ENCODE measurements around the gene C16orf78.

Gene C16orf78

DNA sequence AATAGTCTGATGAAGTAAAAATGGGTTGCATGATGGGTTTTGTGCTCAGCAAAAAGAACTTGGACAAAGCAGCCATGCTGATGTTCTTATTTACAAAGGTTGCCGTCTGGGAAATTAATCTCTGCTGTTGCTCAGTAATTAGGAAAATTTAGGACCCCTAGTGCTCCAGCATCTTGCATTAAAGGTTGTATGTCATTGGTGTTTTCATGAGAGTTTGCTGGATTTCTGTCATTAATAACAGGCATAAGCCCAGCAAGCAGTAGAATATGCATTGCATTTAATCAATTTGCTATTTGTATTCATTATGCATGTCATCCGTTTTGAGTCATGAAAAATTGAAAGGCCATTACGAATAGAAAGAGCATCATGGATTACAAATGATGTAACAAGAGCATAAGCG lies 45.3 kb upstream of the C16orf78 start:
- H3K27me3 ChIP-seq (ENCODE audit: insufficient read depth, poor library complexity, severe bottlenecking) = peaks cover 1% of the 10 kb centered on the region
- no peak for DNase-seq (ENCODE audit: low read depth in 1 of 2, low spot score in 1 of 2)
- H3K4me3 ChIP-seq (replicated peaks; ENCODE audit: insufficient read depth, low read length) = no peak overlapping the region
- no peak for TF ChIP-seq POLR2AphosphoS5 (IDR thresholded peaks at IDR 0.05; ENCODE audit: low read depth)
- TF ChIP-seq, protein P1, sequence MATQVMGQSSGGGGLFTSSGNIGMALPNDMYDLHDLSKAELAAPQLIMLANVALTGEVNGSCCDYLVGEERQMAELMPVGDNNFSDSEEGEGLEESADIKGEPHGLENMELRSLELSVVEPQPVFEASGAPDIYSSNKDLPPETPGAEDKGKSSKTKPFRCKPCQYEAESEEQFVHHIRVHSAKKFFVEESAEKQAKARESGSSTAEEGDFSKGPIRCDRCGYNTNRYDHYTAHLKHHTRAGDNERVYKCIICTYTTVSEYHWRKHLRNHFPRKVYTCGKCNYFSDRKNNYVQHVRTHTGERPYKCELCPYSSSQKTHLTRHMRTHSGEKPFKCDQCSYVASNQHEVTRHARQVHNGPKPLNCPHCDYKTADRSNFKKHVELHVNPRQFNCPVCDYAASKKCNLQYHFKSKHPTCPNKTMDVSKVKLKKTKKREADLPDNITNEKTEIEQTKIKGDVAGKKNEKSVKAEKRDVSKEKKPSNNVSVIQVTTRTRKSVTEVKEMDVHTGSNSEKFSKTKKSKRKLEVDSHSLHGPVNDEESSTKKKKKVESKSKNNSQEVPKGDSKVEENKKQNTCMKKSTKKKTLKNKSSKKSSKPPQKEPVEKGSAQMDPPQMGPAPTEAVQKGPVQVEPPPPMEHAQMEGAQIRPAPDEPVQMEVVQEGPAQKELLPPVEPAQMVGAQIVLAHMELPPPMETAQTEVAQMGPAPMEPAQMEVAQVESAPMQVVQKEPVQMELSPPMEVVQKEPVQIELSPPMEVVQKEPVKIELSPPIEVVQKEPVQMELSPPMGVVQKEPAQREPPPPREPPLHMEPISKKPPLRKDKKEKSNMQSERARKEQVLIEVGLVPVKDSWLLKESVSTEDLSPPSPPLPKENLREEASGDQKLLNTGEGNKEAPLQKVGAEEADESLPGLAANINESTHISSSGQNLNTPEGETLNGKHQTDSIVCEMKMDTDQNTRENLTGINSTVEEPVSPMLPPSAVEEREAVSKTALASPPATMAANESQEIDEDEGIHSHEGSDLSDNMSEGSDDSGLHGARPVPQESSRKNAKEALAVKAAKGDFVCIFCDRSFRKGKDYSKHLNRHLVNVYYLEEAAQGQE (IDR thresholded peaks at IDR 0.05; ENCODE audit: insufficient replicate concordance, low read depth) = no peak
- TF ChIP-seq GABPA (IDR thresholded peaks at IDR 0.05; ENCODE audit: low read depth) = no peak
- TF ChIP-seq, protein P2, sequence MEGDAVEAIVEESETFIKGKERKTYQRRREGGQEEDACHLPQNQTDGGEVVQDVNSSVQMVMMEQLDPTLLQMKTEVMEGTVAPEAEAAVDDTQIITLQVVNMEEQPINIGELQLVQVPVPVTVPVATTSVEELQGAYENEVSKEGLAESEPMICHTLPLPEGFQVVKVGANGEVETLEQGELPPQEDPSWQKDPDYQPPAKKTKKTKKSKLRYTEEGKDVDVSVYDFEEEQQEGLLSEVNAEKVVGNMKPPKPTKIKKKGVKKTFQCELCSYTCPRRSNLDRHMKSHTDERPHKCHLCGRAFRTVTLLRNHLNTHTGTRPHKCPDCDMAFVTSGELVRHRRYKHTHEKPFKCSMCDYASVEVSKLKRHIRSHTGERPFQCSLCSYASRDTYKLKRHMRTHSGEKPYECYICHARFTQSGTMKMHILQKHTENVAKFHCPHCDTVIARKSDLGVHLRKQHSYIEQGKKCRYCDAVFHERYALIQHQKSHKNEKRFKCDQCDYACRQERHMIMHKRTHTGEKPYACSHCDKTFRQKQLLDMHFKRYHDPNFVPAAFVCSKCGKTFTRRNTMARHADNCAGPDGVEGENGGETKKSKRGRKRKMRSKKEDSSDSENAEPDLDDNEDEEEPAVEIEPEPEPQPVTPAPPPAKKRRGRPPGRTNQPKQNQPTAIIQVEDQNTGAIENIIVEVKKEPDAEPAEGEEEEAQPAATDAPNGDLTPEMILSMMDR (IDR thresholded peaks at IDR 0.05; ENCODE audit: insufficient read depth, low read length) = no peak
- no peak for TF ChIP-seq SPI1 (IDR thresholded peaks at IDR 0.05; ENCODE audit: borderline replicate concordance, low read depth)
- H3K27ac ChIP-seq (replicated peaks) = no peak overlapping the region

DNA sequence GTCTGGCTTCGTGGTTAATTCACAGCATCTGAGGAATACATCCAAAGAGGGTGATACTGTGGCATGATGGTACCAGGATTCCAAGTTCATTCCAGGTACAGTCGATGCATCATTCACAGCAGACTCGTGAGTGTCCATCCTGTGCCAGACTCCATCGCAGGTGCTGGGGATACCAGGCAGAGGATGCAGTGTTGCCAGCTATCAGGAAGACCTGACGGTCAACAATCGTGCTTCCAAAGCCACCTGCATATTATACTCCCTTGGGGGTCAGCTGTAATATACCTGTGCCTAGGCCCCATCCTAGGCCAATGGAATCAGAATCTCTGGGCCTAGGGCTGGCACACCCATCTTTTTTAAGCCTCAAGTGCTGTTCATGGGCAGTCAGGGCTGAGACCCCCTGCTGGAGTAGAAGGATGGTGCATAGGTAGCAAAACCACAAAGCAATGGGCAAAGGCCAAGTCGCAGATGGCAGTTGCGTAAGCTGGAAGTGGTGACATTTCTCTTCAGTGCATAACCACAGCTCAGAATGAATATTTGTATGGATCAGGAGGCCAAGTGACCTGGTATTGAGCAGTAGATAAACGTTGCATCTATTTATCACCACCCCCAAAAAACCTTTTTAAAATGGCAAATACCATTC lies 42.9 kb upstream of the C16orf78 start:
- TF ChIP-seq, protein P1 (IDR thresholded peaks at IDR 0.05; ENCODE audit: insufficient replicate concordance, low read depth) = no peak
- TF ChIP-seq POLR2AphosphoS5 (IDR thresholded peaks at IDR 0.05; ENCODE audit: low read depth) (no peak), SPI1 (IDR thresholded peaks at IDR 0.05; ENCODE audit: borderline replicate concordance, low read depth) (no peak), GABPA (IDR thresholded peaks at IDR 0.05; ENCODE audit: low read depth) (no peak)
- TF ChIP-seq, protein P2 (IDR thresholded peaks at IDR 0.05; ENCODE audit: insufficient read depth, low read length) = no peak
- Histone ChIP-seq H3K27ac (replicated peaks) (no peak overlapping the region), H3K27me3 (ENCODE audit: insufficient read depth, poor library complexity, severe bottlenecking) (no peaks in the 10 kb centered on the region), H3K4me3 (replicated peaks; ENCODE audit: insufficient read depth, low read length) (no peak overlapping the region)
- peak in 1 of 2 experiments; percentile 7 for DNase-seq (ENCODE audit: low read depth in 1 of 2, low spot score in 1 of 2)

DNA sequence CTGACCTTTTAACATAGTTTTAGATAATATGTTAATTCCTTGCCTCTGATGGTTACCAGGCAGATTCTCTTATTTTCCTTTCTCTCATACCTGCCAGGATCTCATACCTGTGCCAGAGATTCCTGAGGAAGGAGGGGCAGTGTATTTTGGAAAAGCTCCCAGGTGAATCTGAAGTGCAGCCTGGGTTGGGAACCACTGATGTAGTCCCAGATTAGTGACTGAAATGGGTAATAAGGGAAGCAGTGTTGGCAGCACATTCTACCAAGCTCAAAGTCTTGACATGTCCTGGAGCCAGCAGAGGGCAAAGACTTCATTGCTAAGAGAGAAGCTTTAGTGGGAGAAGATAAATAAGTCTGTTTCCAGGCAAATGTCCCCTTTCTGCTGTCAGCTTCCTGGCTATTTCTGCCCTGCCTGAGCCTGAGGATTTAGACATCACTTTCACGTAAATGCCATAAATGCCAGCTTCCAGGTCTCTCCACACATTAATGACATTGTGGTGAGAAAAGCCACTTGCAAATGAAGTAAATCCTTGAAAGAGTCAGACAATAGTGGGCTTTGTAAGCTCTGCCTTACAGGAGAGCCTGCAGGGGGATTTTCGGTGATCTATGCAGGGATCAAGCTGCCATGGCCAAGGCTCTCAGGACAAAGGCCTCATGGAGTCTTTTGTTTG lies 40.9 kb upstream of the C16orf78 start:
- no peak overlapping the region for H3K4me3 ChIP-seq (replicated peaks; ENCODE audit: insufficient read depth, low read length)
- H3K27ac ChIP-seq (replicated peaks) = no peak overlapping the region
- H3K27me3 ChIP-seq (ENCODE audit: insufficient read depth, poor library complexity, severe bottlenecking) = no peaks in the 10 kb centered on the region
- no peak for TF ChIP-seq POLR2AphosphoS5 (IDR thresholded peaks at IDR 0.05; ENCODE audit: low read depth)
- TF ChIP-seq, protein P2 (IDR thresholded peaks at IDR 0.05; ENCODE audit: insufficient read depth, low read length) = no peak
- TF ChIP-seq, protein P1 (IDR thresholded peaks at IDR 0.05; ENCODE audit: insufficient replicate concordance, low read depth) = no peak
- TF ChIP-seq SPI1 (IDR thresholded peaks at IDR 0.05; ENCODE audit: borderline replicate concordance, low read depth) = no peak
- no peak for TF ChIP-seq GABPA (IDR thresholded peaks at IDR 0.05; ENCODE audit: low read depth)
- no peak for DNase-seq (ENCODE audit: low read depth in 1 of 2, low spot score in 1 of 2)
